Purkinje cell (primary cell): Measurements from ENCODE around the gene KCNK4. TPM values are rescaled to one million over a fixed set of nuclear protein-coding genes. Genes with fewer than 3 reads are reported as not detected.

ENCODE experiments used
- polyA plus RNA-seq: library from polyadenylated mRNA; unstranded; fragments of >200 nt; fragmentation: Nextera tagmentation; gene quantifications from 2 replicates; pipeline ENCODE4 v1.2.1, GENCODE V29; 2014

The KCNK4 gene
- 0.17 TPM in 1 of 2 replicates, not detected in the other for polyA plus RNA-seq

GRCh38 chr11:64291262-64291751, at the start of gene KCNK4:
KCNK4 (plus strand) TSS chr11:64291302; CDS start chr11:64293019, 1,717 bp downstream.

GRCh38 chr11:64246871-64247728, 44.0 kb upstream of the KCNK4 start, which contains the start of gene PPP1R14B:
PPP1R14B (minus strand) TSS chr11:64246943; CDS start chr11:64246673, 270 bp downstream.

GRCh38 chr11:64251016-64251752, 39.9 kb upstream of the KCNK4 start, which contains the start of gene PLCB3:
PLCB3 (plus strand) TSS chr11:64251530; CDS start chr11:64251650, 120 bp downstream.

GRCh38 chr11:64284048-64284961, 6.8 kb upstream of the KCNK4 start, which contains the start of gene BAD:
BAD (minus strand) TSS chr11:64284665; CDS start chr11:64284368, 297 bp downstream.

GRCh38 chr11:64284962-64285884, 5.9 kb upstream of the KCNK4 start, which contains the start of gene GPR137:
GPR137 (plus strand) TSS chr11:64285848; CDS start chr11:64286525, 677 bp downstream.

GRCh38 chr11:64299847-64300648, 8.9 kb downstream of the KCNK4 start, which contains the start of gene CATSPERZ:
CATSPERZ (plus strand) TSS chr11:64300358; CDS start chr11:64300411, 53 bp downstream.

GRCh38 chr11:64305075-64305690, 14.1 kb downstream of the KCNK4 start, which contains the start of gene ESRRA:
ESRRA (plus strand) TSS chr11:64305524; CDS start chr11:64307180, 1,656 bp downstream.

GRCh38 chr11:64317325-64317960, 26.3 kb downstream of the KCNK4 start, which contains the start of gene TRMT112:
TRMT112 (minus strand) TSS chr11:64317559; CDS start chr11:64317526, 33 bp downstream.

GRCh38 chr11:64317961-64318765, 27.1 kb downstream of the KCNK4 start, which contains the start of gene PRDX5:
PRDX5 (plus strand) TSS chr11:64318121; CDS start chr11:64318216, 95 bp downstream.

GRCh38 chr11:64339754-64340408, 48.8 kb downstream of the KCNK4 start, which contains the start of gene CCDC88B:
CCDC88B (plus strand) TSS chr11:64340204; CDS start chr11:64340267, 63 bp downstream.

Other genes starting within 250 kb of the KCNK4 start
- 1.9 TPM in 1 of 2 replicates, not detected in the other for gene MACROD1, start 125.2 kb upstream of the KCNK4 start, polyA plus RNA-seq
- gene STIP1, start 105.1 kb upstream of the KCNK4 start, polyA plus RNA-seq = 43.6 and 47.9 TPM in 2 replicates
- gene FERMT3, start 84.6 kb upstream of the KCNK4 start, polyA plus RNA-seq = not detected in 2 replicates
- gene TRPT1, start 65.1 kb upstream of the KCNK4 start, polyA plus RNA-seq = 15.5 and 43.1 TPM in 2 replicates
- 8.7 and 9.8 TPM in 2 replicates for gene NUDT22, start 65.0 kb upstream of the KCNK4 start, polyA plus RNA-seq
- gene DNAJC4, start 60.8 kb upstream of the KCNK4 start, polyA plus RNA-seq = 8.8 and 9.0 TPM in 2 replicates
- gene VEGFB, start 56.7 kb upstream of the KCNK4 start, polyA plus RNA-seq = 9.3 and 11.2 TPM in 2 replicates
- 387 and 624 TPM in 2 replicates for gene FKBP2, start 50.2 kb upstream of the KCNK4 start, polyA plus RNA-seq
- gene PPP1R14B, start 44.4 kb upstream of the KCNK4 start, polyA plus RNA-seq = 25.5 and 42.6 TPM in 2 replicates
- gene PLCB3, start 39.8 kb upstream of the KCNK4 start, polyA plus RNA-seq = 6.8 and 9.9 TPM in 2 replicates
- 9.3 and 18.9 TPM in 2 replicates for gene BAD, start 6.6 kb upstream of the KCNK4 start, polyA plus RNA-seq
- gene GPR137, start 5.5 kb upstream of the KCNK4 start, polyA plus RNA-seq = 4.4 and 8.0 TPM in 2 replicates
- gene CATSPERZ, start 9.1 kb downstream of the KCNK4 start, polyA plus RNA-seq = not detected in 2 replicates
- gene ESRRA, start 14.2 kb downstream of the KCNK4 start, polyA plus RNA-seq = 2.4 and 7.9 TPM in 2 replicates
- gene TRMT112, start 26.3 kb downstream of the KCNK4 start, polyA plus RNA-seq = 247 and 261 TPM in 2 replicates
- 352 and 367 TPM in 2 replicates for gene PRDX5, start 26.8 kb downstream of the KCNK4 start, polyA plus RNA-seq
- not detected in 2 replicates for gene CCDC88B, start 48.9 kb downstream of the KCNK4 start, polyA plus RNA-seq
- 0.46 and 0.67 TPM in 2 replicates for gene RPS6KA4, start 67.9 kb downstream of the KCNK4 start, polyA plus RNA-seq